Retinal pigment epithelial cell (primary cell): ENCODE data around the gene SNAPC4.

ENCODE experiments used
- DNase-seq: peaks from one replicate; pipeline ENCODE4 v3.0.0-alpha.2; 2010; ENCODE audit warnings: low read depth
- H3K4me3 ChIP-seq: 2 replicates; pipeline ENCODE4 v1.5.1; 2011; ENCODE audit warnings: mild to moderate bottlenecking, low read length, control low read depth, moderate library complexity
- CTCF ChIP-seq: conservative IDR thresholded peaks from 2 replicates; pipeline ENCODE4 v1.5.1; 2011; ENCODE audit warnings: low read depth, low read length, control low read depth, inconsistent platforms

The SNAPC4 gene

GRCh38 chr9:136379891-136380290 is 20.1 kb downstream of the SNAPC4 start:
- DNase-seq: no peak
- H3K4me3 ChIP-seq: no peak overlapping the region
- no peak for TF ChIP-seq CTCF

GRCh38 chr9:136379401-136379800 is 20.6 kb downstream of the SNAPC4 start:
- no peak for TF ChIP-seq CTCF
- no peak overlapping the region for H3K4me3 ChIP-seq
- no peak for DNase-seq

DNA sequence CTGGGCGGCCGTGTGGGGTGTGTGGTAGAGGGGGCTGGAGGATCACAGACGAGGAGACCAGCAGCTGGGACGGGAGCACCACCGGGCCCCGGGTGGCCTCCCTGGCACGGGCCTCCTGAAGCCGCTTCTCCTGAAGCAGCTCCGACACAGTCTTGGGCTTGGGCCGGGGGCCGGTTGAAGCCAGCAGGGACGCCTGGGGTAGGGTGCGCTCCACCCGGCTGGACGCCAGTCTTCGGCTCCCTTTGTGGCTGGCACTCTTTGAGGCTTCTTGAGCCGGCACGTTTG is 21.0 kb downstream of the SNAPC4 start:
- H3K4me3 ChIP-seq: no peak overlapping the region
- no peak for TF ChIP-seq CTCF
- no peak for DNase-seq

DNA sequence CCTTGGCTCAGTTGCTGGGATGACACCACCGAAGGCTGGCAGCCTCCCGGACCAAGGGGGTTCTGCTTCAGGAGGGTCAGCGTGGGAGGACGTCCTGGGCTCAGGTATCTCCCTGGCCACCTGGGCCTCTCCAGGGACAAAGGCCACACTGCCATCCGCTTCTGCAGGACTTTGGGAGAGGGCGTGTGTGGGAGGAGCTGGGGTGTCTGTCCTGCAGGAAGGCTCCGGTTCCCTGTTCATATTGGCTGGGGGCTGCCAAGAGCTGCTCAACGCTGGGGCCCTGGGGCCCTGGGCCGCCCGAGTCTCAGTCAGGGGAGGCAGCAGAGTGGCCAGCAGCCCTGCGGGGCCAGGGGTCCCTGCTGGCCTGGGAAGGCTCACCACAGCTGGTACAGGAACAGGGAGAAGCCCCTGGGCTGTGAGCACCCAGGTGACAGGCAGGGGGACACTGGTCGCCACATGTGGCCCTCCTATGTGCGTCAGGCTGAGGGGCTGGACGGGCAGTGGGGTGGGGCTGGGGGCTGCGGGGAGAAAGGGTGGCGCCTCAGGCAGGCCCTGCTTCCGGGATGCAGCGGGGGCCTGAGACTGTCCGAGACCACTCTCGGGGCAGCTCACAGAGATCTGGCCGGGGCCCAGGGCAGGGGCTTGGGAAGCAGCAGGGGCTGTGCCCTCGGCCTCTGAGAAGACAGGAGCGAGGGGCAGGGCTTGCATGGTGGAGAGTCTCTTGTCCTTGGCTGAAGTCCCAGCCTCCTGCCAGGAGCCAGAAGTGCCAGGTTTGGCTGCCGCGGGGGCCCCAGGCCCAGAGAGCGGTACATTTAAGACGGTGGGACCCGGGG is 21.6 kb downstream of the SNAPC4 start:
- H3K4me3 ChIP-seq: no peak overlapping the region
- TF ChIP-seq CTCF: no peak
- DNase-seq: no peak

- DNase-seq: no peak
- TF ChIP-seq CTCF: no peak
- no peak overlapping the region for H3K4me3 ChIP-seq
These were observed 22.4 kb downstream of the SNAPC4 start for GRCh38 chr9:136377341-136378169.

- TF ChIP-seq CTCF: no peak
- DNase-seq: no peak
- no peak overlapping the region for H3K4me3 ChIP-seq
These were observed 23.5 kb downstream of the SNAPC4 start for GRCh38 chr9:136376457-136376856.

- no peak overlapping the region for H3K4me3 ChIP-seq
- TF ChIP-seq CTCF: no peak
These were observed 24.9 kb downstream of the SNAPC4 start for GRCh38 chr9:136375096-136375495.

More at GRCh38 chr9:136375096-136375495, 24.9 kb downstream of the SNAPC4 start:
- no peak for DNase-seq
